ENCODE results near the gene SOHLH1.

SOHLH1 gene

GRCh38 chr9:135660407-135660806 lies 38.9 kb downstream of the SOHLH1 start:
- Histone ChIP-seq H3K36me3 (ENCODE audit: control insufficient read depth, insufficient read depth, low read length) (no peaks in the 10 kb centered on the region), H3K9me3 (ENCODE audit: control insufficient read depth, low read length) (no peaks in the 10 kb centered on the region), H3K9ac (ENCODE audit: low read length) (no peak overlapping the region), H3K4me1 (ENCODE audit: control insufficient read depth, insufficient read depth, low read length) (no peaks in the 10 kb centered on the region), H3K27me3 (ENCODE audit: control insufficient read depth, insufficient read depth, low read length) (no peaks in the 10 kb centered on the region), H3K4me3 (ENCODE audit: low read length) (no peak overlapping the region)

GRCh38 chr9:135659252-135659651 lies 40.0 kb downstream of the SOHLH1 start:
- Histone ChIP-seq H3K9me3 (ENCODE audit: control insufficient read depth, low read length) (no peaks in the 10 kb centered on the region), H3K9ac (ENCODE audit: low read length) (no peak overlapping the region), H3K36me3 (ENCODE audit: control insufficient read depth, insufficient read depth, low read length) (no peaks in the 10 kb centered on the region), H3K4me1 (ENCODE audit: control insufficient read depth, insufficient read depth, low read length) (no peaks in the 10 kb centered on the region), H3K27me3 (ENCODE audit: control insufficient read depth, insufficient read depth, low read length) (no peaks in the 10 kb centered on the region), H3K4me3 (ENCODE audit: low read length) (no peak overlapping the region)

GRCh38 chr9:135657416-135657815 lies 41.9 kb downstream of the SOHLH1 start:
- Histone ChIP-seq H3K36me3 (ENCODE audit: control insufficient read depth, insufficient read depth, low read length) (no peaks in the 10 kb centered on the region), H3K27me3 (ENCODE audit: control insufficient read depth, insufficient read depth, low read length) (no peaks in the 10 kb centered on the region), H3K4me3 (ENCODE audit: low read length) (no peak overlapping the region), H3K9me3 (ENCODE audit: control insufficient read depth, low read length) (no peaks in the 10 kb centered on the region), H3K9ac (ENCODE audit: low read length) (no peak overlapping the region), H3K4me1 (ENCODE audit: control insufficient read depth, insufficient read depth, low read length) (no peaks in the 10 kb centered on the region)

- no peak overlapping the region for H3K9ac ChIP-seq (ENCODE audit: low read length)
- H3K27me3 ChIP-seq (ENCODE audit: control insufficient read depth, insufficient read depth, low read length), result no peaks in the 10 kb centered on the region
- no peaks in the 10 kb centered on the region for H3K36me3 ChIP-seq (ENCODE audit: control insufficient read depth, insufficient read depth, low read length)
- no peaks in the 10 kb centered on the region for H3K9me3 ChIP-seq (ENCODE audit: control insufficient read depth, low read length)
- H3K4me1 ChIP-seq (ENCODE audit: control insufficient read depth, insufficient read depth, low read length), result no peaks in the 10 kb centered on the region
- no peak overlapping the region for H3K4me3 ChIP-seq (ENCODE audit: low read length)
Measured at GRCh38 chr9:135655317-135655716, 44.0 kb downstream of the SOHLH1 start.

GRCh38 chr9:135650408-135650807 lies 48.9 kb downstream of the SOHLH1 start:
- Histone ChIP-seq H3K9ac (ENCODE audit: low read length) (no peak overlapping the region), H3K36me3 (ENCODE audit: control insufficient read depth, insufficient read depth, low read length) (no peaks in the 10 kb centered on the region), H3K4me1 (ENCODE audit: control insufficient read depth, insufficient read depth, low read length) (no peaks in the 10 kb centered on the region), H3K9me3 (ENCODE audit: control insufficient read depth, low read length) (no peaks in the 10 kb centered on the region), H3K4me3 (ENCODE audit: low read length) (no peak overlapping the region), H3K27me3 (ENCODE audit: control insufficient read depth, insufficient read depth, low read length) (no peaks in the 10 kb centered on the region)

- no peaks in the 10 kb centered on the region for H3K9me3 ChIP-seq (ENCODE audit: control insufficient read depth, low read length)
- H3K4me1 ChIP-seq (ENCODE audit: control insufficient read depth, insufficient read depth, low read length), result no peaks in the 10 kb centered on the region
- no peak overlapping the region for H3K4me3 ChIP-seq (ENCODE audit: low read length)
- H3K36me3 ChIP-seq (ENCODE audit: control insufficient read depth, insufficient read depth, low read length), result no peaks in the 10 kb centered on the region
- no peaks in the 10 kb centered on the region for H3K27me3 ChIP-seq (ENCODE audit: control insufficient read depth, insufficient read depth, low read length)
- H3K9ac ChIP-seq (ENCODE audit: low read length), result no peak overlapping the region
Measured at GRCh38 chr9:135649508-135649907, 49.8 kb downstream of the SOHLH1 start.

- Histone ChIP-seq H3K9me3 (ENCODE audit: control insufficient read depth, low read length) (no peaks in the 10 kb centered on the region), H3K36me3 (ENCODE audit: control insufficient read depth, insufficient read depth, low read length) (no peaks in the 10 kb centered on the region), H3K4me1 (ENCODE audit: control insufficient read depth, insufficient read depth, low read length) (no peaks in the 10 kb centered on the region), H3K9ac (ENCODE audit: low read length) (no peak overlapping the region), H3K27me3 (ENCODE audit: control insufficient read depth, insufficient read depth, low read length) (no peaks in the 10 kb centered on the region), H3K4me3 (ENCODE audit: low read length) (no peak overlapping the region)
Measured at GRCh38 chr9:135648494-135649410, 50.5 kb downstream of the SOHLH1 start.

- Histone ChIP-seq H3K36me3 (ENCODE audit: control insufficient read depth, insufficient read depth, low read length) (no peaks in the 10 kb centered on the region), H3K4me1 (ENCODE audit: control insufficient read depth, insufficient read depth, low read length) (no peaks in the 10 kb centered on the region), H3K27me3 (ENCODE audit: control insufficient read depth, insufficient read depth, low read length) (no peaks in the 10 kb centered on the region), H3K9ac (ENCODE audit: low read length) (no peak overlapping the region), H3K4me3 (ENCODE audit: low read length) (no peak overlapping the region), H3K9me3 (ENCODE audit: control insufficient read depth, low read length) (no peaks in the 10 kb centered on the region)
Measured at GRCh38 chr9:135647884-135648283, 51.4 kb downstream of the SOHLH1 start.

- Histone ChIP-seq H3K27me3 (ENCODE audit: control insufficient read depth, insufficient read depth, low read length) (no peaks in the 10 kb centered on the region), H3K4me3 (ENCODE audit: low read length) (no peak overlapping the region), H3K4me1 (ENCODE audit: control insufficient read depth, insufficient read depth, low read length) (no peaks in the 10 kb centered on the region), H3K9ac (ENCODE audit: low read length) (no peak overlapping the region), H3K9me3 (ENCODE audit: control insufficient read depth, low read length) (no peaks in the 10 kb centered on the region), H3K36me3 (ENCODE audit: control insufficient read depth, insufficient read depth, low read length) (no peaks in the 10 kb centered on the region)
Measured at GRCh38 chr9:135644631-135645218, 54.6 kb downstream of the SOHLH1 start.

All from mucosa of stomach (tissue), 1 donor.